Measurements from ENCODE around the gene KLHL5.
A peak's percentile ranks its signal among the peaks of the same experiment; 100 is the strongest.
"Not testable (repeated sequence)": the region's sequence is repeated elsewhere in the genome, so short reads cannot be mapped to it uniquely, and the experiment has no call there.

The KLHL5 gene

DNA sequence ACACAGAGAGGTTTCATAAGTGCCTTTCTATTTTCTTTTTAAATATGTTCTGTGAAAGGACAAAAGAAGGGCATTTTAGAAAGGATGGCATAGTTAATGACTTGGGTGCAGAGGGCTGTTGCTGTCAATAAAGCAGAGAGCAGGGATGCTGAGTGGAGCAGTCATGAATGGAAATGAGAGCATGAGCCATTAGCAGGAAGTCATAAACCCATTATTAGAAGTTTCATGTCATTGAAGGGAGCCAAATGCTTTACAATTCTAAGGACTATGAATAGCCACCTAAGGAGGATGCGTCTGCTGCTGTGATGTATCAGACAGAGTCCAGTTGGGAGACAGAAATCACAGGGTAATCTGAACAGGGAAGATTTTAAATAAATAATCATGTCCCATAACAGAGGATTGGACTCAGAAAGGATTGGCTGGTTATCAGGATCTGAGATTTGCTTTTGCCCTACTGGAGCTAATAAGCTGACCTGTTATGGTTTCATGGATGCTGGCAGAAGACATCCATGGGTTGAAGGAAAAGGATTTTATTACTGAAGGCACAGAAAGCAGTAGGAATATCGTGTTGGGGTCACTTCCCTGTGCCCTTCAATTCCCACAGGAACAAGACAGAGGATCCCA lies 72.8 kb downstream of the KLHL5 start:
- peak; percentile 12 for DNase-seq (ENCODE audit: low spot score)

DNA sequence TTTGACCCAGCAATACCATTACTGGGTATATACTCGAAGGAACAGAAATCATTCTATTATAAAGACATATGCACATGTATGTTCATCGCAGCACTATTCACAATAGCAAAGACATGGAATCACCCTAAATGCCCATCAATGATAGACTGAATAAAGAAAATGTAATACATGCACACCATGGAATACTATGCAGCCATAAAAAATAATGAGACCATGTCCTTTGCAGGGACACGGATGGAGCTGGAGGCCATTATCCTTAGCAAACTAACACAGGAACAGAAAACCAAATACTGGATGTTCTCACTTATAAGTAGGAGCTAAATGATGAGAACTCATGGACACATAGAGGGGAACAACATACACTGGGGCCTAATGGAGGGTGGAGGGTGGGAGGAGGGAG lies 76.2 kb downstream of the KLHL5 start:
- not testable (repeated sequence) for DNase-seq (ENCODE audit: low spot score)

More for the DNA sequence above, 72.8 kb downstream of the KLHL5 start:
- TF ChIP-seq, protein P1, sequence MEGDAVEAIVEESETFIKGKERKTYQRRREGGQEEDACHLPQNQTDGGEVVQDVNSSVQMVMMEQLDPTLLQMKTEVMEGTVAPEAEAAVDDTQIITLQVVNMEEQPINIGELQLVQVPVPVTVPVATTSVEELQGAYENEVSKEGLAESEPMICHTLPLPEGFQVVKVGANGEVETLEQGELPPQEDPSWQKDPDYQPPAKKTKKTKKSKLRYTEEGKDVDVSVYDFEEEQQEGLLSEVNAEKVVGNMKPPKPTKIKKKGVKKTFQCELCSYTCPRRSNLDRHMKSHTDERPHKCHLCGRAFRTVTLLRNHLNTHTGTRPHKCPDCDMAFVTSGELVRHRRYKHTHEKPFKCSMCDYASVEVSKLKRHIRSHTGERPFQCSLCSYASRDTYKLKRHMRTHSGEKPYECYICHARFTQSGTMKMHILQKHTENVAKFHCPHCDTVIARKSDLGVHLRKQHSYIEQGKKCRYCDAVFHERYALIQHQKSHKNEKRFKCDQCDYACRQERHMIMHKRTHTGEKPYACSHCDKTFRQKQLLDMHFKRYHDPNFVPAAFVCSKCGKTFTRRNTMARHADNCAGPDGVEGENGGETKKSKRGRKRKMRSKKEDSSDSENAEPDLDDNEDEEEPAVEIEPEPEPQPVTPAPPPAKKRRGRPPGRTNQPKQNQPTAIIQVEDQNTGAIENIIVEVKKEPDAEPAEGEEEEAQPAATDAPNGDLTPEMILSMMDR (IDR thresholded peaks at IDR 0.05; ENCODE audit: extremely low read depth, missing control alignments), result no peak

DNA sequence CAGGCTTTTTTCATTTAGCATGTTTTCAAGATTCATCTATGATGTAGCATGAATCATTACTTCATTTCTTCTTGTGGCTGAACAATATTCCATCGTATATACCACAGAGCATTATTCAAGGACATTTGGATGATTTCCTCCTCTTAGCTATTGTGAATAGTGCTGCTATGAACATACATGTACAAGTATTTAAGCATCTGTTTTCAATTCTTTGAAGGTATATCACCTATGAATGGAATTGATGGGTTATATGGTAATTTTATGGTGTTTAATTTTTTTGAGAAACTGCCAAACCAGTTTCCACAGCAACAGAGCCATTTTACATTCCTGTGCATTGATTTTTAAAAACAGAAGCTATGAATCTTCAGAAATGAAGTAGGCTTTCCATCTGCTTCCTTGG lies 84.2 kb downstream of the KLHL5 start:
- TF ChIP-seq, protein P1 (IDR thresholded peaks at IDR 0.05; ENCODE audit: extremely low read depth, missing control alignments), result no peak

DNA sequence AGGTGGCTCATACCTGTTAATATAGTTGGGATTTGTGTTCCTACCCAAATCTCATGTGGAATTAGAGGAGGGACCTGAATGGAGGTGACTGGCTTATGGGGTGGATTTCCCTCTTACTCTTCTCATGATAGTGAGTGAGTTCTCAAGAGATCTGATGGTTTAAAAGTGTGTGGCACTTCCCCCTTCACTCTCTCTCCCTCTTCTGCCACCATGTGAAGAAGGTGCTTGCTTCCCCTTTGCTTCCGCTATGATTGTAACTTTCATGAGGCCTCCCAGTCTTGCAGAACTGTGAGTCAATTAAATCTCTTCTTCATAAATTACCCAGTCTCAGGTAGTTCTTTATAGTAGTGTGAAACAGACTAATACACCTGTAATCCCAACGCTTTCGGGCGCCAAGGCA lies 92.0 kb downstream of the KLHL5 start:
- TF ChIP-seq, protein P1 (IDR thresholded peaks at IDR 0.05; ENCODE audit: extremely low read depth, missing control alignments), result no peak
- DNase-seq (ENCODE audit: low spot score), result no peak

More for the DNA sequence above, 84.2 kb downstream of the KLHL5 start:
- DNase-seq (ENCODE audit: low spot score), result no peak

DNA sequence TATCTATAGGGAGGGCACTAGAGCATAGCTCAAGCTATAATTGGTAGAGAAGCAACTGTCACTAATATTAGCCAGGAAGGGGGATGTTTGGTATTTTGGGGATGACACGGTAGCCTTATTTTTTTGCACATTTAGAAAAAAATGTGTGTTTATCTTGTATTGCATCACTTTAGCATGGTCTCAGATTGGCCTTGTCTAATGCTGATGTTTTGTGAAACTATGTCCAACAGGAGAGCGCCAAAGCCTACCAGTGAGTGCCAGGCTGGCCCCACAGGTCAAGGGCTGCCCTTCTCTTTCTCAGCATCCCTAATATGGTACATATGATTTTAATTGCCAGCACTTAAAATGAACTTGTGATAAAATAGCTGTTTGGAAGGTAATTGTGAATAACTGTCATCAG lies 95.5 kb downstream of the KLHL5 start:
- TF ChIP-seq, protein P1 (IDR thresholded peaks at IDR 0.05; ENCODE audit: extremely low read depth, missing control alignments), result no peak
- DNase-seq (ENCODE audit: low spot score), result no peak

DNA sequence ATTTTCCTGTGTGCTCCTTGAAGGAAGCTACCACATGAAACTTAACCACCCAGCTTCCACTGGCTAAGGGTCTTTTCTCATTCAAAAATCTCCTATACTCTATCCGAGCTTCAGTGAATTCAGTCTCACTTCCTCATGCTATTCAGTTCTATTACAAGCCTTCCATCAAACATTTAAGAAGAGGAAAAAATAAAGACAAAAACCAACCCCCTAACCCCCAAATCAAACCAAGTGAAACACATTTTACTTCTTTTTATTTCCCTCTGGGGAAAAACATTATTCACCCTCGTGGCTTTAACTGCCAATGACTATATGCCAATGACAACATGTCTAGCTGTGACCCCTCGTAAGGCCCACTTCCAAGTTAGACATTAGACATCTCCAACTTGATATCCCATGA lies 104.1 kb downstream of the KLHL5 start:
- TF ChIP-seq, protein P1 (IDR thresholded peaks at IDR 0.05; ENCODE audit: extremely low read depth, missing control alignments), result no peak
- DNase-seq (ENCODE audit: low spot score), result no peak

DNA sequence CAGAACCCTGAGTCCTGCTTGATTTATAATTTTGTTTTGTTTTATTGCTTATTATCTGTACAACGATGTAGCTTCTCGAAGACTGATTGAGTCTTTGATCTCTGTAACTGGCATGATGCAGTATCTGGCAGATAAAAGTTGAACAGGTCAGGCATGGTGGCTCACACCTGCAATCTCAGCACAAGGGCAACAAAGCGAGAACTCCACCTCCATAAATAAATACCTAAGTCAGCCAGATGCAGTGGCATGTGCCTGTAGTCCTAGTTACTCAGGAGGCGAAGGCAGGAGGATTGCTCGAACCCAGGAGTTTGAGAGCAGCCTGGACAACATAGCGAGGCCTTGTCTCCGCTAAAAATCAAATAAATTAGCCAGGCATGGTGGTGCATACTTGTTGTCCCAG lies 104.6 kb downstream of the KLHL5 start:
- TF ChIP-seq, protein P1 (IDR thresholded peaks at IDR 0.05; ENCODE audit: extremely low read depth, missing control alignments), result no peak
- no peak for DNase-seq (ENCODE audit: low spot score)

DNA sequence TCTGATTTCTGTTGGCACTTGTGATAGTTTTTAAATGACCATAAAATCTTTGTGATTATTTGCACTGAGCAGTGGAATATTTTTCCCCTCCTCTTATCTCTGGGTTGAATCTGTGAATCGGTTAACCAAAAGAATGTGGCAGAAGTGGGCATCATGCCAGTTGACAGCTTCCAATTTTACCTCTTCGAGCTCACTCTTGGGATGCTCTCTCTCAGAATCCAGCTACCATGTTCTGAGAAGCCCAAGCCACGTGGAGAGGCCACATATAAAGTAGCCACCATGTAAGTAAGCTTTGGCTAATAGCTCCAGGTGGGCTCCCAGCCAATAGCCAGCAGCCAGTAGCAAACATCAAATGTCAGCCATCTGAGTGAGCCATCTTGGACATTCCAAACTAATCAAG lies 107.4 kb downstream of the KLHL5 start:
- TF ChIP-seq, protein P1 (IDR thresholded peaks at IDR 0.05; ENCODE audit: extremely low read depth, missing control alignments), result no peak
- no peak for DNase-seq (ENCODE audit: low spot score)
